ENCODE measurements around the gene GALNT13. TPM values are rescaled to one million over a fixed set of nuclear protein-coding genes. Genes with fewer than 3 reads are reported as not detected.

Gene GALNT13
- total RNA-seq, 1 donor from 2014 or later = 0.14 TPM

GRCh38 chr2:154207288-154208047 lies 335.7 kb downstream of the GALNT13 start:
- intact Hi-C loops (cut with micrococcal nuclease) = no loop called here

GRCh38 chr2:154223726-154224125 lies 352.0 kb downstream of the GALNT13 start:
- intact Hi-C loops (cut with micrococcal nuclease) = no loop called here

GRCh38 chr2:154226931-154227330 lies 355.2 kb downstream of the GALNT13 start:
- intact Hi-C loops (cut with micrococcal nuclease) = no loop called here

GRCh38 chr2:154228566-154229280 lies 357.0 kb downstream of the GALNT13 start:
- intact Hi-C loops (cut with micrococcal nuclease) = no loop called here

- intact Hi-C loops (cut with micrococcal nuclease) = no loop called here
These were observed 358.2 kb downstream of the GALNT13 start for GRCh38 chr2:154229966-154230365.

GRCh38 chr2:154231021-154231420 lies 359.3 kb downstream of the GALNT13 start:
- intact Hi-C loops (cut with micrococcal nuclease) = no loop called here

GRCh38 chr2:154233231-154233630 lies 361.5 kb downstream of the GALNT13 start:
- intact Hi-C loops (cut with micrococcal nuclease) = no loop called here

- intact Hi-C loops (cut with micrococcal nuclease) = no loop called here
These were observed 366.5 kb downstream of the GALNT13 start for GRCh38 chr2:154238252-154238651.

- intact Hi-C loops (cut with micrococcal nuclease) = no loop called here
These were observed 368.6 kb downstream of the GALNT13 start for GRCh38 chr2:154240316-154240715.

- intact Hi-C loops (cut with micrococcal nuclease) = no loop called here
These were observed 369.2 kb downstream of the GALNT13 start for GRCh38 chr2:154240921-154241379.

GRCh38 chr2:154242687-154243086 lies 371.0 kb downstream of the GALNT13 start:
- intact Hi-C loops (cut with micrococcal nuclease) = no loop called here

GRCh38 chr2:154243685-154244084 lies 372.0 kb downstream of the GALNT13 start:
- intact Hi-C loops (cut with micrococcal nuclease) = no loop called here

GRCh38 chr2:154244932-154245331 lies 373.2 kb downstream of the GALNT13 start:
- intact Hi-C loops (cut with micrococcal nuclease) = no loop called here

GRCh38 chr2:154247503-154247902 lies 375.8 kb downstream of the GALNT13 start:
- intact Hi-C loops (cut with micrococcal nuclease) = no loop called here

GRCh38 chr2:154256136-154256535 lies 384.4 kb downstream of the GALNT13 start:
- intact Hi-C loops (cut with micrococcal nuclease) = no loop called here

- intact Hi-C loops (cut with micrococcal nuclease) = no loop called here
These were observed 387.3 kb downstream of the GALNT13 start for GRCh38 chr2:154259030-154259429.

- intact Hi-C loops (cut with micrococcal nuclease) = no loop called here
These were observed 389.8 kb downstream of the GALNT13 start for GRCh38 chr2:154261473-154262027.

GRCh38 chr2:154263206-154263605 lies 391.5 kb downstream of the GALNT13 start:
- intact Hi-C loops (cut with micrococcal nuclease) = no loop called here

GRCh38 chr2:154264024-154264423 lies 392.3 kb downstream of the GALNT13 start:
- intact Hi-C loops (cut with micrococcal nuclease) = no loop called here

GRCh38 chr2:154267983-154268382 lies 396.3 kb downstream of the GALNT13 start:
- intact Hi-C loops (cut with micrococcal nuclease) = no loop called here

GRCh38 chr2:154280543-154280942 lies 408.8 kb downstream of the GALNT13 start:
- intact Hi-C loops (cut with micrococcal nuclease) = no loop called here

- intact Hi-C loops (cut with micrococcal nuclease) = no loop called here
These were observed 418.1 kb downstream of the GALNT13 start for GRCh38 chr2:154289870-154290269.

All from T-helper 2 cell treated with Interferon-gamma antibody and Interleukin-4, amounts not matched to agents 100 ng/mL and 5 ng/mL, for 36 hours (primary cell).